Cerebellar cortex (tissue), 1 donor: ENCODE results near the gene BBS2.

Experiments
- DNase-seq: peaks from one replicate; pipeline ENCODE4 v3.0.0-alpha.2; 2015; ENCODE audit warnings: low spot score

Gene BBS2

GRCh38 chr16:56477096-56477878 lies 42.5 kb downstream of the BBS2 start:
- DNase-seq = no peak

- no peak for DNase-seq
Observed at GRCh38 chr16:56475201-56475600, 44.6 kb downstream of the BBS2 start.

DNA sequence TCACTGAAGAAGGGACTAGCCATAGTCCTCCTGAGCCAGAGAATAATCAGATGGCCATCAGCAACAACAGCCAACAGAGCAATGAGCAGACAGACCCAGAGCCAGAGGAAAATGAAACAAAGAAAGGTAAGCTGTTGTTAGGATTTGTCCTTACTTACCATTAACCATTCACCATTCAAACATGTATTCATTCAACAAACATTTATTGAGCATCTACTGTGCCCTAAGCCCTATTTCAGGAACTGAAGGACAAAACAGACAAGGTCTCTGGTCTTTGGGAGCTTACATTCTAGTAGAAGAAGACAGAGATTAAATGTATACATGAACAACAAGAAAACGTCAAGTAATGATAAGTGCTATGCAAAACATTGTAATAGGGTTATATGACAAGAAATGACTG lies 49.2 kb downstream of the BBS2 start:
- no peak for DNase-seq

GRCh38 chr16:56470232-56470631 lies 49.6 kb downstream of the BBS2 start:
- DNase-seq = no peak

GRCh38 chr16:56469748-56470147 lies 50.1 kb downstream of the BBS2 start:
- no peak for DNase-seq

- no peak for DNase-seq
Observed at GRCh38 chr16:56468800-56469199, 51.0 kb downstream of the BBS2 start.

- no peak for DNase-seq
Observed at GRCh38 chr16:56466344-56466743, 53.5 kb downstream of the BBS2 start.

DNA sequence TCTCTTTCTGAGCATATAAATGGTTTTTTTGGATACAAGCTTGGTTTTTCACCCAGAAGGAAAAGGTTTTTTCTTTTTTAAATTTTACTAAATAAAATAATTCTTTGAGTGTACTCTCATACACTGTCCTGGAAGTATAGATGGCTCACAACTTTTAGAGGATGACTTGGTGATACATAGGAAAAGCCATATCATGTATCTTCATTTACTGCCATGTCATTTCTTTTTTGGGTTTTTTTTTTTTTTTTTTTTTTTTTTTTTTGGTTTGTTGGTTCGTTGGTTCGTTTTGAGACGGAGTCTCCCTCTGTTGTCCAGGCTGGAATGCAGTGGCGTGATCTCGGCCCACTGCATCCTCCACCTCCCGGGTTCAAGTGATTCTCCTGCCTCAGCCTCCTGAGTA lies 56.7 kb downstream of the BBS2 start:
- no peak for DNase-seq

DNA sequence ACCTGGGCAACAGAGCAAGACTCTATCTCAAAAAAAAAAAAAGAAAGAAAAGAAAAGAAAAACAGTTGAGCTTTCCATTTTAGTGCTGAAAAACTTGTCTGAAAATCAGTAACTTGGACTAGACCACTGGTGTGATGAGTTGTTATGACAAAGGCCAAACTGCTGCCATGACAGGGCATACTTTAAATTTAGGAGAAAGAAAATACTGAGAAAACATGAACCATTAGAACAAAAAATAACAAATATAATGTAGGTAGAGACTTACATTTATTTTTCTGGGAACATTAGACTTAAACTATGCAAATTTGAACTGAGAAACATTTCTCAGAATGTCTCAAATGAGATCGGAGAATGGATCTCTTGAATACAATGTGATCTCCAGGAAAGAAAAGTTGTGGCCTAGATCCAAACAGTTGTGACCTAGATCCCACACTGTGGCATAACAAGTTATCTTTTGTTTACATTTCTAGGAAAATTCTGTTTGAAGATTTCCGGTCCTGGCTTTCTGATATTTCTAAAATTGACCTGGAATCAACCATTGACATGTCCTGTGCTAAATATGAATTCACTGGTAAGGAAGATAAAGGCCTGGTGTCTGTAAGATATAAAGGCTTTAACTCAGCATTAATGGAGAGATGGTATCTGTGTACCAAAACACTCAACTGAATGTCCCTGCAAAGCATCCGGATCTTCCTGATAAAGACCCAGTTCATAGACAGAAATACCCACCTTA lies 57.6 kb downstream of the BBS2 start:
- no peak for DNase-seq

DNA sequence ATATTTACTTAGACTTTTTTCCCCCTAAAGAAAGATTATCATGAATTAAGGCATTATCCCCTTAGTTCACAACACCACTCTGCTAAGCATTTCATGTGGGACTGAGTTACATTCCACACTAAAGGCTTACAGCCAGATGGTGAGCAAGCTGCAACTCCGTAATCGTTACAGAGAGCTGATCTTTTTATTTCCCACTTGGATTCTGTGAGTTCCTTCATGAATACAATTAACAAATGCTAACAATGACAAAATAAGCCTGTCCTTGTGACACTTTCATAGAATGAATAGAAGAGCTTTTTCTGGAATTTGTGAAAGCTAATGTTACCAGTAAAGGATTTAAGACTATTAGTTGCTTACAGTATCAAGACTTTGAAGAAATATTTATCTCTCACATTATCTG lies 59.7 kb downstream of the BBS2 start:
- no peak for DNase-seq

DNA sequence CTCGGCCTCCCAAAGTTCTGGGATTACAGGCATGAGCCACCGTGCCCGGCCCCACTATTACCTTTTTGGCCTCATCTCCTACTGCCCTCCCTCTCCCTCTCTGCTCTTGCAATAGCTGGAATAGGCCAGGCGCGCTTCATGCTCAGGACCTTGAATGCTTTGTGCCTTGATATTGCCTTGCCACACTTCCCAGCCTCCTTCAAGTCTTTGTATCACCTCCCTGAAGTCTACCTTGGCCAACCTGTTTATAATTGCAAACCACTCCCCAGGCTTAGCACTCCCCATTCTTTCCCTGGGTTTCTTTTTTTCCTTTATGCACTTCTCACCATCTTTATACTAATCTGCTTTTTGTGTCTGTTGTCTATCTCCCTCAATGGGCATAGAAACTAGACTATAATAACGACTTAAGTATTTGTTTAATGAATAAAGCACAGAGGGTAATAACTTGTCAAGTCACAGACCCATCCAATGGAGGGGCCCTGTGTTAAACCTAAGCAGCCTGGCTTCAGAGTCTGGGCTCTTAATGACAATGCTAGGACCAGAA lies 61.8 kb downstream of the BBS2 start:
- DNase-seq = no peak

- DNase-seq = no peak
Observed at GRCh38 chr16:56451753-56452689, 67.8 kb downstream of the BBS2 start.

GRCh38 chr16:56450986-56451752 lies 68.7 kb downstream of the BBS2 start, which contains the start of the genes NUDT21 and OGFOD1:
Gene NUDT21, minus strand, starts transcription at chr16:56451332. Its CDS starts 130 bp downstream, at chr16:56451202.
Gene OGFOD1, plus strand, starts transcription at chr16:56451554. Its CDS starts 59 bp downstream, at chr16:56451613.
- DNase-seq = peak; percentile 100

DNA sequence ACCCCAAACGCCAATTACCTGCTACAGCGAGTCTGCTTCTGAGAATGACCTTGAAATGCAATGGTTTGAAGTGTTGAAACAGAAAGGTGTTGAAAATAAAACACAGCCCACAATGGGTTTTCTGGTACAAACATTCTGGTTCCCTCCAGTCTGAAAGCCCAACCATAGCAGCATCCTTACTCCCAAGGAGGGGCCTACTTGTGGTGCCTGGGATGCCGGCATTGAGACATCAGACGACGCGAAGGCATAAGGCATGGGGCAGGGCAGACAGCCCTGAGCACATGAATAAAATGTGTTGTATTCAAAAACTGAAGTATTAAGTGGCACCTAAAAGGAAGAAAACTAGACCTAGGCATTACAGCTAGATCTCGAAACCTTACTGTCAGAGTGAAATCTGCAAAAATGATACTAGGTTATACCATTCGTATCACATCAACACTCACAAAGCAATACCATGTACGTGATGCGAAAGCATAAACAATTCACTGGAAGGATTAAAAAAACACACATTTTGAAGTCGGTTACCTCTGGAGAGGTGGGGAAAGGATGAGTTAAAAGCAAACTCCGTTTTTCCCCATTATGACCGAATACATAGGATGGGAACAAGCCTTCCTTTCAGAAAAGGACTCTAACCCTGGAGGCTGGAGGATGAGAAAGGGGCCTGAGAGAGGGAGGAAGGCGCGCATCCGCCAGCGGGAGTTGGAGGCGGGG lies 69.4 kb downstream of the BBS2 start:
- no peak for DNase-seq

DNA sequence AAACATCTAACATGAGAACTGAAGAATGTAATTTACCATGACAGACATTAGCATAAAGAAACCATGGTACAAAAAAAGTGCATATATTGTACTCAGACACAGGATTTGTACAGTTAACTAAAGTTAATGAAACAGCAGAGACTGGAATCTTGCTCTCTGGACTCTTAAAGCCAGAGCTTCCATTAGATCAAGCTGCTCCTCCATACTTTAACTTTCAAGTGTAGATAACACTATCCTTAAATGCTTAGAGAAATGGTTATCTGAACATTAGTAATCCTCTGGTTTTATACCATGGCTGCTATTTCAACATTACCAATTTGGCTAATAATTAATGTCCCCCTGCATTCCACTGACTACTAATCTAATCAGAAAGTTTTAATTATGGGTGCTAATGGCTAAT lies 71.8 kb downstream of the BBS2 start:
- no peak for DNase-seq

GRCh38 chr16:56447286-56447685 lies 72.5 kb downstream of the BBS2 start:
- no peak for DNase-seq

- no peak for DNase-seq
Observed at GRCh38 chr16:56438038-56438437, 81.8 kb downstream of the BBS2 start.

- DNase-seq = no peak
Observed at GRCh38 chr16:56436258-56436657, 83.6 kb downstream of the BBS2 start.
